HTR-8/SVneo (cell line): Measurements from ENCODE around the gene GNS.

Source experiments
- DNase-seq: peaks from one replicate; pipeline ENCODE4 v3.0.0; 2011; ENCODE audit warnings: low spot score, mixed read lengths; ENCODE audit not compliant: insufficient read length
- FAIRE-seq: peaks from 2 replicates; lab custom pipeline; 2011; peaks lifted over from hg19 to GRCh38; lab: Jason Lieb, UNC

The GNS gene

GRCh38 chr12:64681200-64682052, 77.8 kb downstream of the GNS start:
- no peak for DNase-seq
- FAIRE-seq = no peak

- FAIRE-seq = no peak
Measured at GRCh38 chr12:64680235-64680634, 79.0 kb downstream of the GNS start.

GRCh38 chr12:64679487-64680001, 79.7 kb downstream of the GNS start:
- FAIRE-seq (no peak), DNase-seq (peak; percentile 59)

More at GRCh38 chr12:64680235-64680634, 79.0 kb downstream of the GNS start:
- DNase-seq = no peak

GRCh38 chr12:64678835-64679234, 80.4 kb downstream of the GNS start:
- no peak for FAIRE-seq

GRCh38 chr12:64678248-64678647, 81.0 kb downstream of the GNS start:
- FAIRE-seq = no peak
- DNase-seq = no peak

More at GRCh38 chr12:64678835-64679234, 80.4 kb downstream of the GNS start:
- no peak for DNase-seq

GRCh38 chr12:64675795-64676194, 83.4 kb downstream of the GNS start:
- no peak for FAIRE-seq
- DNase-seq = no peak

GRCh38 chr12:64674367-64674922, 84.8 kb downstream of the GNS start:
- DNase-seq (no peak), FAIRE-seq (no peak)

GRCh38 chr12:64673490-64674169, 85.6 kb downstream of the GNS start:
- no peak for FAIRE-seq

GRCh38 chr12:64672925-64673409, 86.2 kb downstream of the GNS start:
- FAIRE-seq (no peak), DNase-seq (peak; percentile 32)

More at GRCh38 chr12:64673490-64674169, 85.6 kb downstream of the GNS start:
- no peak for DNase-seq

- DNase-seq (no peak), FAIRE-seq (no peak)
Measured at GRCh38 chr12:64671681-64672080, 87.5 kb downstream of the GNS start.

GRCh38 chr12:64670919-64671639, 88.1 kb downstream of the GNS start:
- FAIRE-seq (no peak), DNase-seq (no peak)

- FAIRE-seq (no peak), DNase-seq (no peak)
Measured at GRCh38 chr12:64670019-64670418, 89.2 kb downstream of the GNS start.

- FAIRE-seq = no peak
- no peak for DNase-seq
Measured at GRCh38 chr12:64669270-64669842, 89.8 kb downstream of the GNS start.

GRCh38 chr12:64667793-64668192, 91.4 kb downstream of the GNS start:
- FAIRE-seq (no peak), DNase-seq (no peak)

GRCh38 chr12:64666054-64666914, 92.9 kb downstream of the GNS start:
- no peak for FAIRE-seq
- DNase-seq = no peak

GRCh38 chr12:64665514-64665913, 93.7 kb downstream of the GNS start:
- FAIRE-seq (no peak), DNase-seq (no peak)
